H1 (cell line): ENCODE measurements around the gene SMG1. TPM values are rescaled to one million over a fixed set of nuclear protein-coding genes. Genes with fewer than 3 reads are reported as not detected.

Source experiments
- CTCF ChIA-PET: fragments of 300-600 bp; sonication (Branson Sonifier 250); formaldehyde crosslinking; loops from one replicate; lab custom pipeline; 2021; ENCODE audit not compliant: partially characterized antibody; lab: Charles Lee
- POLR2A ChIA-PET: fragments of 300-600 bp; sonication (Branson Sonifier 250); formaldehyde crosslinking; loops from one replicate; lab custom pipeline; 2021; ENCODE audit warnings: inconsistent platforms; ENCODE audit not compliant: partially characterized antibody; lab: Charles Lee
- DNase-seq, 2 experiments: peaks; one replicate each; pipeline versions ENCODE4 v3.0.0 to v3.0.0-alpha.2; 2010 to 2022; ENCODE audit warnings: low spot score in 2 of 2, low read depth in 1 of 2, mixed read lengths in 1 of 2
- FAIRE-seq: peaks from 2 replicates; lab custom pipeline; 2011; peaks lifted over from hg19 to GRCh38; lab: Jason Lieb, UNC
- H2AFZ ChIP-seq: 2 replicates; pipeline ENCODE4 v1.8.1; 2012; ENCODE audit warnings: low read length, inconsistent platforms
- H2AK5ac ChIP-seq: 2 replicates; pipeline ENCODE4 v1.6.1; 2013; ENCODE audit warnings: low read depth, low read length
- H2BK120ac ChIP-seq: replicated peaks from 2 replicates; pipeline ENCODE3; 2013; ENCODE audit warnings: low read depth, low read length, inconsistent platforms
- H2BK12ac ChIP-seq: 2 replicates; pipeline ENCODE4 v1.6.1; 2013; ENCODE audit warnings: low read depth, low read length
- H2BK15ac ChIP-seq: 2 replicates; pipeline ENCODE4 v1.6.1; 2013; ENCODE audit warnings: low read length
- H2BK20ac ChIP-seq: 2 replicates; pipeline ENCODE4 v1.6.1; 2013; ENCODE audit warnings: low read length
- H2BK5ac ChIP-seq: 2 replicates; pipeline ENCODE4 v1.6.1; 2013; ENCODE audit warnings: low read depth, low read length
- H3K14ac ChIP-seq: 2 replicates; pipeline ENCODE4 v1.6.1; 2013; ENCODE audit warnings: inconsistent platforms; ENCODE audit not compliant: insufficient read length
- H3K18ac ChIP-seq: 2 replicates; pipeline ENCODE4 v1.6.1; 2013; ENCODE audit warnings: low read length; ENCODE audit errors: extremely low read depth
- H3K23ac ChIP-seq: 2 replicates; pipeline ENCODE4 v1.6.1; 2013; ENCODE audit warnings: inconsistent platforms; ENCODE audit not compliant: insufficient read length
- H3K23me2 ChIP-seq: 2 replicates; pipeline ENCODE4 v1.6.1; 2013; ENCODE audit warnings: low read depth, low read length
- H3K27ac ChIP-seq: 2 replicates; pipeline ENCODE4 v1.6.1; 2011; ENCODE audit warnings: low read depth, low read length, inconsistent platforms
- H3K27me3 ChIP-seq, 4 experiments: replicated peaks in 1 of 4; 1 replicate in 1 of 4; 2 replicates in 3 of 4; pipeline versions ENCODE4 v1.6.1 to v1.8.1; 2011 to 2013; ENCODE audit warnings: low read length in 3 of 4, mild to moderate bottlenecking in 3 of 4, inconsistent platforms in 2 of 4, mixed read lengths in 2 of 4, moderate library complexity in 1 of 4; ENCODE audit not compliant: control insufficient read depth in 3 of 4, insufficient read depth in 3 of 4; ENCODE audit errors: extremely low read depth in 1 of 4
- H3K36me3 ChIP-seq, 4 experiments: 2 replicates each; pipeline versions ENCODE4 v1.6.1 to v1.8.1; 2011 to 2013; ENCODE audit warnings: mild to moderate bottlenecking in 4 of 4, low read length in 3 of 4, moderate library complexity in 2 of 4, control low read depth in 1 of 4, inconsistent platforms in 1 of 4; ENCODE audit not compliant: insufficient read depth in 4 of 4, control insufficient read depth in 2 of 4
- H3K4ac ChIP-seq: replicated peaks from 2 replicates; pipeline ENCODE3; 2013; ENCODE audit warnings: low read length, low read depth, mixed read lengths, inconsistent platforms; ENCODE audit not compliant: insufficient read length
- H3K4me1 ChIP-seq, 4 experiments: replicated peaks in 1 of 4; 1 replicate in 1 of 4; 2 replicates in 3 of 4; pipeline versions ENCODE4 v1.6.1 to v1.8.1; 2011 to 2013; ENCODE audit warnings: low read length in 3 of 4, inconsistent platforms in 2 of 4, mixed read lengths in 1 of 4; ENCODE audit not compliant: insufficient read depth in 4 of 4, control insufficient read depth in 3 of 4
- H3K4me2 ChIP-seq, 2 experiments: 2 replicates each; pipeline versions ENCODE4 v1.6.1 to v1.8.1; 2011 to 2013; ENCODE audit warnings: low read depth in 2 of 2, low read length in 2 of 2, control low read depth in 1 of 2, inconsistent platforms in 1 of 2, mild to moderate bottlenecking in 1 of 2; ENCODE audit not compliant: insufficient read depth in 1 of 2
- H3K4me3 ChIP-seq, 4 experiments: fragments of 200-600, 300-600 bp in 1 of 4; sonication (generic), shearing (Covaris generic), sonication (Bioruptor Twin) in 1 of 4; 2 replicates each; pipeline versions ENCODE4 v1.5.1 to v1.8.1; 2011 to 2016; ENCODE audit warnings: low read length in 4 of 4, low read depth in 3 of 4, control low read depth in 2 of 4, inconsistent platforms in 2 of 4, mild to moderate bottlenecking in 2 of 4, mixed read lengths in 1 of 4, moderate library complexity in 1 of 4; ENCODE audit not compliant: insufficient read depth in 2 of 4; ENCODE audit errors: extremely low read depth in 1 of 4
- H3K56ac ChIP-seq: replicated peaks from 2 replicates; pipeline ENCODE3; 2013; ENCODE audit warnings: low read depth, mild to moderate bottlenecking, mixed read lengths, low read length, inconsistent platforms; ENCODE audit not compliant: insufficient read length
- H3K79me1 ChIP-seq: 2 replicates; pipeline ENCODE4 v1.6.1; 2013; ENCODE audit warnings: low read depth, low read length, control low read depth
- H3K79me2 ChIP-seq, 2 experiments: 2 replicates each; pipeline versions ENCODE4 v1.6.1 to v1.8.1; 2012 to 2013; ENCODE audit warnings: low read length in 2 of 2, mild to moderate bottlenecking in 2 of 2, inconsistent platforms in 1 of 2; ENCODE audit not compliant: insufficient read depth in 2 of 2, control insufficient read depth in 1 of 2
- H3K9ac ChIP-seq, 4 experiments: replicated peaks in 1 of 4; 1 replicate in 1 of 4; 2 replicates in 3 of 4; pipeline versions ENCODE4 v1.6.1 to v1.8.1; 2011 to 2013; ENCODE audit warnings: low read depth in 3 of 4, low read length in 3 of 4, control low read depth in 2 of 4, mild to moderate bottlenecking in 2 of 4, moderate library complexity in 2 of 4, inconsistent platforms in 1 of 4; ENCODE audit errors: extremely low read depth in 1 of 4
- H3K9me3 ChIP-seq, 2 experiments: 2 replicates each; pipeline versions ENCODE4 v1.6.1 to v1.8.1; 2012 to 2013; ENCODE audit warnings: mild to moderate bottlenecking in 2 of 2, moderate library complexity in 2 of 2, control low read depth in 1 of 2, inconsistent platforms in 1 of 2, low read depth in 1 of 2, low read length in 1 of 2, mixed read lengths in 1 of 2; ENCODE audit not compliant: insufficient read depth in 2 of 2
- H4K20me1 ChIP-seq, 2 experiments: replicated peaks in 1 of 2; 2 replicates each; pipeline versions ENCODE3 to v1.8.1; 2011 to 2013; ENCODE audit warnings: inconsistent platforms in 2 of 2, low read length in 2 of 2, mild to moderate bottlenecking in 1 of 2; ENCODE audit not compliant: insufficient read depth in 2 of 2, control insufficient read depth in 1 of 2
- H4K5ac ChIP-seq: 2 replicates; pipeline ENCODE4 v1.6.1; 2013; ENCODE audit warnings: low read length, low read depth, mixed read lengths, inconsistent platforms; ENCODE audit not compliant: insufficient read length
- H4K8ac ChIP-seq: 2 replicates; pipeline ENCODE4 v1.8.0; 2013; ENCODE audit warnings: mild to moderate bottlenecking, moderate library complexity, low read length, inconsistent platforms; ENCODE audit not compliant: insufficient read depth; ENCODE audit errors: extremely low read depth
- H4K91ac ChIP-seq: replicated peaks from 2 replicates; pipeline ENCODE3; 2013; ENCODE audit warnings: low read length, mixed read lengths, inconsistent platforms; ENCODE audit not compliant: insufficient read length
- CBX5 ChIP-seq: fragments of 300-800, 300-1000 bp; sonication (generic); IDR thresholded peaks from 2 replicates; pipeline ENCODE4 v1.7.1; 2016; ENCODE audit warnings: antibody characterized with exemption, low read length, low read depth
- CTBP2 ChIP-seq: IDR thresholded peaks from 2 replicates; pipeline ENCODE4 v1.7.0; 2011; ENCODE audit warnings: borderline replicate concordance, mild to moderate bottlenecking, moderate library complexity, mixed read lengths, low read length; ENCODE audit not compliant: insufficient read depth, insufficient read length
- EZH2 ChIP-seq: fragments of 200-600 bp; sonication (generic); IDR thresholded peaks from 2 replicates; pipeline ENCODE4 v1.7.1; 2012; ENCODE audit warnings: low read depth, mild to moderate bottlenecking, moderate library complexity, low read length, inconsistent platforms; ENCODE audit not compliant: severe bottlenecking
- HDAC2 ChIP-seq, 2 experiments: fragments of 300-600 bp in 1 of 2; sonication (generic) in 1 of 2; IDR thresholded peaks; 2 replicates each; pipeline ENCODE4 v1.6.1; 2011 to 2012; ENCODE audit warnings: low read depth in 2 of 2, low read length in 2 of 2, mild to moderate bottlenecking in 2 of 2, moderate library complexity in 2 of 2, borderline replicate concordance in 1 of 2, inconsistent platforms in 1 of 2
- JUN ChIP-seq: IDR thresholded peaks from 2 replicates; pipeline ENCODE4 v1.6.1; 2011; ENCODE audit warnings: low read depth, mild to moderate bottlenecking, improper control_type of control experiment, low read length
- RXRA ChIP-seq: IDR thresholded peaks from 2 replicates; pipeline ENCODE4 v1.6.1; 2011; ENCODE audit warnings: low read depth, mild to moderate bottlenecking, low read length, moderate library complexity; ENCODE audit not compliant: insufficient read depth
- SAP30 ChIP-seq: fragments of 300-600 bp; sonication (generic); IDR thresholded peaks from 2 replicates; pipeline ENCODE4 v1.7.1; 2012; ENCODE audit warnings: low read length, moderate library complexity, mild to moderate bottlenecking, inconsistent platforms; ENCODE audit not compliant: insufficient read depth, insufficient replicate concordance
- TCF12 ChIP-seq: IDR thresholded peaks from 2 replicates; pipeline ENCODE4 v1.6.1; 2011; ENCODE audit warnings: low read depth, mild to moderate bottlenecking, low read length
- TEAD4 ChIP-seq: IDR thresholded peaks from 2 replicates; pipeline ENCODE4 v1.6.1; 2012; ENCODE audit warnings: low read depth, low read length, inconsistent platforms, mixed read lengths
- WGBS, 2 experiments: shearing (Covaris generic) in 1 of 2; methylation state at CpG; one replicate each; pipeline versions ENCODE4 v1.1.6 to v1.1.7; 2013 to 2015; ENCODE audit warnings: low lambda C conversion rate in 2 of 2, mixed read lengths in 2 of 2, inconsistent platforms in 1 of 2, low coverage in 1 of 2, missing lambda C conversion rate in 1 of 2; ENCODE audit not compliant: insufficient replicate concordance in 2 of 2, insufficient coverage in 1 of 2, insufficient read length in 1 of 2; ENCODE audit errors: extremely low coverage in 1 of 2, missing lambda C conversion rate in 1 of 2; 5-methylcytosine and 5-hydroxymethylcytosine counted together
- polyA plus RNA-seq, 7 experiments: library from polyadenylated mRNA; depleted of rRNA in 3 of 7; stranded (reverse) in 5 of 7; unstranded in 2 of 7; fragments of >200 nt in 5 of 7; fragments of 200-250 nt in 2 of 7; gene quantifications; 1 replicate in 5 of 7; 2 replicates in 1 of 7; 4 replicates in 1 of 7; pipeline versions ENCODE4 v1.2.1 to v1.2.3, GENCODE V29; 2011 to 2013; ENCODE audit warnings: missing spikeins in 2 of 7, mixed read lengths in 2 of 7
- total RNA-seq: library from RNA; stranded (reverse); fragmentation: NEBNext Ultra II Directional; extraction: Animal tissue kit (Norgen Biotek cat#: 25700); gene quantifications from 2 replicates; pipeline ENCODE4 v1.2.1, GENCODE V29; 2021

The SMG1 gene
- total and polyA plus RNA-seq, 2 of the 8 experiments (the other 6 are each of a cell fraction or from before 2014, with no cell fraction given) = 14.9 to 90.6 TPM

DNA sequence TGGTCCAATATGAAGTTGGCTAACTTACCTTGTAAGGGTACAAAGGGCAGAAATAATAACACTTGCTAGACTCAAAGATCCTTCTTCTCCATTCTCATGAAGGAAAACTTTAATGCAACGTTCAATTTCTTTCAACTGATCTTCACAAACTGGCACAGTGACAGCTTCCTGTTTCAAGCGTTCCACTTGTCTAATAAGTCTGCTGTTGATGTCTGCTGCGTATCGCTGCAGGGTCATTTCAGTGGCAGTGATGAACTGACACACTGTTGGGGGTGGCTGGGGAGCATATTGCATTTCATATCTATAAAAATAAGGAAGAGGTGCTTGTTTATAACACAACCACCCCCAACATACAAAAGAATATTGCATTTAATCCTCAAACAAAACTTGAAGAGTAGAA is 91.3 kb downstream of the SMG1 start:
- Histone ChIP-seq H3K27ac (no peak overlapping the region), H2BK20ac (no peak overlapping the region), H3K18ac (no peak overlapping the region), H3K23me2 (peaks cover 2% of the 10 kb centered on the region; the same call in 1 of the 2 replicates), H2BK120ac (no peak overlapping the region), H3K4me2 (no peak overlapping the region), H3K9ac (no peak overlapping the region), H3K9me3 (no peaks in the 10 kb centered on the region), H3K4ac (no peak overlapping the region), H3K4me3 (no peak overlapping the region), H2AFZ (no peak overlapping the region), H3K56ac (no peak overlapping the region), H3K23ac (no peak overlapping the region), H4K20me1 (peaks cover 0 to under 1% of the 10 kb centered on the region in 2 experiments), H2BK12ac (no peak overlapping the region), H3K79me2 (no peaks in the 10 kb centered on the region), H2AK5ac (no peak overlapping the region), H3K14ac (no peak overlapping the region), H2BK15ac (no peak overlapping the region), H4K8ac (no peak overlapping the region), H4K91ac (no peak overlapping the region), H3K27me3 (no peaks in the 10 kb centered on the region), H2BK5ac (no peak overlapping the region), H3K36me3 (peaks cover 40 to 94% (median 86%) of the 10 kb centered on the region in 4 experiments), H3K4me1 (no peaks in the 10 kb centered on the region), H4K5ac (no peak overlapping the region), H3K79me1 (no peaks in the 10 kb centered on the region)
- TF ChIP-seq TCF12 = no peak
- no peak for TF ChIP-seq CBX5
- TF ChIP-seq EZH2 = no peak
- no peak for TF ChIP-seq SAP30
- no peak for TF ChIP-seq CTBP2
- no peak for TF ChIP-seq HDAC2 (IDR thresholded peaks at IDR 0.05; ENCODE audit: borderline replicate concordance in 1 of 2, low read depth in 2 of 2, low read length in 2 of 2)
- no peak for TF ChIP-seq TEAD4
- TF ChIP-seq JUN = no peak
- TF ChIP-seq RXRA = no peak
- 90% methylated on average over 4 of the region's 4 CpGs; no CpG with 5 or more reads in 1 of the 2 experiments for WGBS, 2 experiments
- FAIRE-seq = no peak
- DNase-seq = no peak
- ChIA-PET POLR2A (interaction anchor here (3.9 kb wide), 1 partner anchor 33 kb away, joined by 20 read pairs; the partner anchor contains the start of gene ARL6IP1), CTCF (interaction anchor here (1.8 kb wide), 1 partner anchor 33 kb away, joined by 6 read pairs; the partner anchor contains the start of gene ARL6IP1)
